ENCODE data around the gene DTX4. TPM values are rescaled to one million over a fixed set of nuclear protein-coding genes. Genes with fewer than 3 reads are reported as not detected.

The DTX4 gene
- total RNA-seq, 1 experiment from 2014 or later: 96.7 TPM

GRCh38 chr11:59151761-59152160, 20.2 kb upstream of the DTX4 start:
- no peaks in the 10 kb centered on the region for H3K27me3 ChIP-seq (replicated peaks; ENCODE audit: control insufficient read depth, insufficient read depth, low read length)
- H3K36me3 Mint-ChIP-seq (ENCODE audit: insufficient read depth, unreplicated experiment): peaks cover 66% of the 10 kb centered on the region
- no peak overlapping the region for H3K27ac Mint-ChIP-seq (ENCODE audit: unreplicated experiment)
- H3K9me3 ChIP-seq: no peaks in the 10 kb centered on the region
- no peak for TF ChIP-seq CTCF (IDR thresholded peaks at IDR 0.05; ENCODE audit: insufficient read depth in 1 of 2, low read depth in 1 of 2, low read length in 1 of 2, severe bottlenecking in 1 of 2, unreplicated experiment in 1 of 2)
- no peak overlapping the region for H3K4me3 ChIP-seq (ENCODE audit: low read depth, low read length)
- DNase-seq: no peak
- no TSS peak for BruUV-seq (replicated peaks)
- peaks cover 23% of the 10 kb centered on the region for H3K4me1 ChIP-seq
- H3K9me3 Mint-ChIP-seq (ENCODE audit: unreplicated experiment): no peaks in the 10 kb centered on the region
- H3K27me3 Mint-ChIP-seq (ENCODE audit: insufficient read depth, unreplicated experiment): no peaks in the 10 kb centered on the region
- POLR2A ChIA-PET: interaction anchor here (1.1 kb wide), 1 partner anchor 9 kb away, joined by 3 read pairs; the partner anchor contains the start of gene FAM111A
- peaks cover 28% of the 10 kb centered on the region for H3K4me1 Mint-ChIP-seq (ENCODE audit: low read depth, unreplicated experiment)
- CTCF ChIA-PET: no interaction called here
- no peak overlapping the region for H3K4me3 Mint-ChIP-seq (ENCODE audit: unreplicated experiment)
- intact Hi-C loops (cut with micrococcal nuclease; ENCODE audit: unreplicated experiment): no loop called here
- H3K36me3 ChIP-seq (ENCODE audit: control insufficient read depth, insufficient read depth, low read length): peaks cover 5% of the 10 kb centered on the region

- Histone ChIP-seq H3K9me3 (no peaks in the 10 kb centered on the region), H3K36me3 (ENCODE audit: control insufficient read depth, insufficient read depth, low read length) (peaks cover 3% of the 10 kb centered on the region), H3K4me1 (peaks cover 16% of the 10 kb centered on the region), H3K27me3 (replicated peaks; ENCODE audit: control insufficient read depth, insufficient read depth, low read length) (no peaks in the 10 kb centered on the region), H3K4me3 (ENCODE audit: low read depth, low read length) (no peak overlapping the region)
- no peak for TF ChIP-seq CTCF (IDR thresholded peaks at IDR 0.05; ENCODE audit: insufficient read depth in 1 of 2, low read depth in 1 of 2, low read length in 1 of 2, severe bottlenecking in 1 of 2, unreplicated experiment in 1 of 2)
- ChIA-PET CTCF (no interaction called here), POLR2A (no interaction called here)
- intact Hi-C loops (cut with micrococcal nuclease; ENCODE audit: unreplicated experiment): no loop called here
- H3K27ac Mint-ChIP-seq (ENCODE audit: unreplicated experiment): no peak overlapping the region
- no peak overlapping the region for H3K4me3 Mint-ChIP-seq (ENCODE audit: unreplicated experiment)
- H3K27me3 Mint-ChIP-seq (ENCODE audit: insufficient read depth, unreplicated experiment): no peaks in the 10 kb centered on the region
- H3K4me1 Mint-ChIP-seq (ENCODE audit: low read depth, unreplicated experiment): peaks cover 22% of the 10 kb centered on the region
- H3K36me3 Mint-ChIP-seq (ENCODE audit: insufficient read depth, unreplicated experiment): peaks cover 63% of the 10 kb centered on the region
- H3K9me3 Mint-ChIP-seq (ENCODE audit: unreplicated experiment): no peaks in the 10 kb centered on the region
- no TSS peak for BruUV-seq (replicated peaks)
- DNase-seq: no peak
Observed at GRCh38 chr11:59152312-59152951, 19.5 kb upstream of the DTX4 start.

GRCh38 chr11:59154610-59155009, 17.3 kb upstream of the DTX4 start:
- Mint-ChIP-seq H3K36me3 (ENCODE audit: insufficient read depth, unreplicated experiment) (peaks cover 43% of the 10 kb centered on the region), H3K4me3 (ENCODE audit: unreplicated experiment) (peak overlapping the region; percentile 63), H3K9me3 (ENCODE audit: unreplicated experiment) (no peaks in the 10 kb centered on the region), H3K4me1 (ENCODE audit: low read depth, unreplicated experiment) (peaks cover 16% of the 10 kb centered on the region), H3K27ac (ENCODE audit: unreplicated experiment) (peak overlapping the region; percentile 89), H3K27me3 (ENCODE audit: insufficient read depth, unreplicated experiment) (no peaks in the 10 kb centered on the region)
- TF ChIP-seq CTCF (IDR thresholded peaks at IDR 0.05; ENCODE audit: insufficient read depth in 1 of 2, low read depth in 1 of 2, low read length in 1 of 2, severe bottlenecking in 1 of 2, unreplicated experiment in 1 of 2): no peak
- Histone ChIP-seq H3K4me3 (ENCODE audit: low read depth, low read length) (no peak overlapping the region), H3K4me1 (peaks cover 16% of the 10 kb centered on the region), H3K36me3 (ENCODE audit: control insufficient read depth, insufficient read depth, low read length) (peaks cover 3% of the 10 kb centered on the region; the same call in 1 of the 2 replicates), H3K9me3 (no peaks in the 10 kb centered on the region), H3K27me3 (replicated peaks; ENCODE audit: control insufficient read depth, insufficient read depth, low read length) (no peaks in the 10 kb centered on the region)
- BruUV-seq (replicated peaks): no TSS peak
- ChIA-PET POLR2A (interaction anchor here (0.8 to 2.0 kb wide), 4 partner anchors 10 to 48 kb away, joined by 3 to 15 read pairs (median 7); partner anchors contain the start of genes DTX4, FAM111A and FAM111B), CTCF (interaction anchor here (1.0 to 1.5 kb wide), 8 partner anchors 8 to 48 kb away, joined by 3 to 14 read pairs (median 6); partner anchors contain the start of genes DTX4, FAM111A and FAM111B)
- intact Hi-C loops (cut with micrococcal nuclease; ENCODE audit: unreplicated experiment): loop anchor here (1.0 to 5.0 kb wide), 4 partner anchors 12 to 577 kb away; partner anchors contain the start of genes FAM111A, FAM111B, LPXN and ZFP91
- peak; percentile 74 to 77 for DNase-seq

All from Caco-2 (cell line).